Erythroblast (primary cell): ENCODE measurements around the gene BRIP1.

Experiments used
- GATA1 ChIP-seq: IDR thresholded peaks from 2 replicates; pipeline ENCODE4 v1.6.1; 2011; ENCODE audit warnings: low read depth, mild to moderate bottlenecking, control low read depth, low read length, moderate library complexity
- POLR2A ChIP-seq: IDR thresholded peaks from 2 replicates; pipeline ENCODE4 v1.6.1; 2011; ENCODE audit warnings: mild to moderate bottlenecking, low read length

GRCh38 chr17:61749823-61750404 is 113.4 kb downstream of the BRIP1 start:
- TF ChIP-seq POLR2A (no peak), GATA1 (no peak)
